Activated CD4-positive, alpha-beta T cell treated with anti-CD3 and anti-CD28 coated beads, Interleukin-10, Interleukin-2, amounts not matched to agents 100 ng/mL and 50 ng/mL, durations not matched to agents 16 hours and 8 hours (primary cell): ENCODE measurements around the gene FNDC3A.

ENCODE experiments used
- DNase-seq: peaks from one replicate; pipeline ENCODE4 v3.0.0-alpha.2; 2020

Gene FNDC3A

GRCh38 chr13:49220856-49221589, 245.3 kb downstream of the FNDC3A start:
- DNase-seq: peak; percentile 6

DNA sequence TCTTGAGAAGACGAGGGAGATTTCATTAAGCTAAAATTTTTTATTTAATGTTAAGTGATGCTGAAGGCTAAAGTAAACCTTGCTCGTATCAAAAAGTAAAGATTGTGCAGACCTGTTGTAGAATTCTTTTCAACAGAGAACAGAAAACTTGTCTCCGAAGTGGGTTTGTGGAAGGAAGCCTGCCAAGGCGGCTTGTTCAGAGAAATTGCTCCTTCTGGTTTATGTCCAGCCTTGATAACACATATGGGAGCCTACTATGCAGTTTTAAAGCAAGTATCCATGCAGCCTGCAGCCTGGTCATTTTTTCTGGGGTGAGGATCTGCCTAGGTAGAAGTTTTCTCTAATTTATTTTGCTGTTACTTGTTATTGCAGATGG, 245.9 kb downstream of the FNDC3A start:
- no peak for DNase-seq

DNA sequence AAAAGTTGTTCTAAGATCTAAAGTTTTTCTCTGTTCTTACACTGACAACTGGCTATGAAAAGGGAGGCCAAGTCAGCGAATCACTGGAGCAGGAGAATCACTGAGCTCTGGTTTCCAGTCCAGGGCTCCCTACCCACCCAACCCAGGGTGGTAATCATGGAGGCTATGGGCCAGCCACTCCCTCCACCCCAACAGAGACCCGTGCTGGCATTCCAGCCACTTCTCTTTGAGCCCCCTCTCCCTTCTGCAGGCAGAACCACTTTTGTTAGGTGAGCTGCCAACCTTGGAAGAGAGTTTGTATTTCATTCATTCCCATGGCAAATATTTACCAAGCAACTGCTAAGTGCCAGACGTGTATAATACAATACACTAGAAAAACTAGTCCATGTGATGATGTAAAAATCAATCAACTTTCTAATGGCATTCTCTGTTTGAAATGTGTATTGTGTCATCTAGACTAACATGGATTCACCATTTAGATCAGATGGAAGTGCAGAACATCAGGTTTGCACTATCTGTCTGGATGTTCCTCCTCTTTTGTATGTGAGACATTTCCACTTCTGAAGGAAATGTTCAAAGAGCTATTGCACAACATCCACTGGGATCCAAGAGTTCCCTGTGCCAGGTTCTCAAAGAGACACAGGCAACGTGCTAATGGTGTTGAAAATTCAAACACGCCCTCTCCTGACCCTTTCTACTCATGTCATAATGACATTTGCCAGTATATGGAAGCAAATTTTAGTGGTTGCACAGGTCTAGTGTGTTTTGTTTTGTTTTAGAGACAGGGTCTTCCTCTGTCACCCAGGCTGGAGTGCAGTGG, 249.7 kb downstream of the FNDC3A start:
- no peak for DNase-seq

- DNase-seq: no peak
These were observed 250.9 kb downstream of the FNDC3A start for GRCh38 chr13:49226613-49227012.

GRCh38 chr13:49234741-49235140, 259.0 kb downstream of the FNDC3A start:
- no peak for DNase-seq

DNA sequence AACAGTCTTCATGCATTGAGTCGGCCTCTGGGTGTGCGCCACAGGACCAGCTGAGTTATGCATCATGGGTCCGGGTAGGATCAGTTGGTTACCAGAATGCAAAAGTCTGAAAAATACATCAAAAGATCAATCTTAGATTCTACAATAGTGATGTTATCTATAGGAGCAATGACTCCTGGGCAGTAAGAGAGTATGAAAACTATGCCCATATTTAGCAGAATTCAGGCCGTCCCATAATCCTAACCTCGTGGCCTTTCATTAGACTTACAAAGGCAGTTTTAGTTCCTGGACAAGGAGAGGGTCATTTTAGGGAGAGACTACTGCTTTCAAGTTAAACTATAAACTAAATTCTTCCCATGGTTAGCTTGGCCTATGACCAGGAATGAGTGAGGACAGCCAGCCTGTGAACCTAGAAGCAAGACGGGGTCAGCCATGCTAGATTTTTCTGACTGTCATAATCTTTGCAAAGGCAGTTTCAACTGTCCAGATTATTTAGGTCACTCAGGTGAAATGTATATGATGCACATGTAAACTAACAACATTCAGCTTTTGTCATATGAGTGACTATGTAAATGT, 260.2 kb downstream of the FNDC3A start:
- DNase-seq: no peak

GRCh38 chr13:49238621-49239020, 262.9 kb downstream of the FNDC3A start:
- DNase-seq: no peak

DNA sequence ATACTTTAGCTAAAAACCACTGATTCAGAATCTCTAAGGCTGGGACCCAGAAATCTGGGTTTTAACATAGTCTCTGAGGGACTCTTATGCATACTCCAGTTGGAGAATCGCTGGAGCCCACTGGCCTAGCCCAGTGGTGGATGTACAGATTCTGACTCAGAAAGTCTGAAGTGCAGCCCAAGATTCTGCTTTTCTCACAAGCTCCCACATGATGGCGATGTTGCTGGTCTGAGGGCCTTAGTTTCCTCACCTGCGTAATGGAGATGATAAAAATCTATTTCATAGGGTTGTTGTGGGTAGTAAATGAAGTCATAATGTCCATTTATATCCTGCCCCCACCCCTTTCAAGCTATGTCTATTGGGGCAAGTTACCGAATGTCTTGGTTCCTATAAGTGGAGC, 264.3 kb downstream of the FNDC3A start:
- peak; percentile 53 for DNase-seq

DNA sequence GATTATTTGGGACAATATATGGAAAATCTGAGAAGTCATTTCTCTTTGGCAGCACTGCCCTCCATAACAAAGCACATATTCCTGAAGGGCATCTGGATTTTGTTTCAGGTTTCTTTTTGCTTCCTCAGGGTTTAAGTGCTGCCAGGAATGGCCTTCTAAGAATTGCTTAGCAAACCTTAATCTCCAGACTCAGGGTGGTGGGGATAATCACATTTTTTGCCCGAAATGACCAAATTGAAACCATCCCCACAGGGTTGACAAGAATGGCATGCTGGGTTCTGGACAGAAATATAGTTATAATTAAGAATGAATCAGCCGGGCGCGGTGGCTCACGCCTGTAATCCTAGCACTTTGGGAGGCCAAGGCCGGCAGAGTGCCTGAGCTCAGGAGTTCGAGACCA, 265.6 kb downstream of the FNDC3A start:
- DNase-seq: no peak

- no peak for DNase-seq
These were observed 269.4 kb downstream of the FNDC3A start for GRCh38 chr13:49245101-49245500.

DNA sequence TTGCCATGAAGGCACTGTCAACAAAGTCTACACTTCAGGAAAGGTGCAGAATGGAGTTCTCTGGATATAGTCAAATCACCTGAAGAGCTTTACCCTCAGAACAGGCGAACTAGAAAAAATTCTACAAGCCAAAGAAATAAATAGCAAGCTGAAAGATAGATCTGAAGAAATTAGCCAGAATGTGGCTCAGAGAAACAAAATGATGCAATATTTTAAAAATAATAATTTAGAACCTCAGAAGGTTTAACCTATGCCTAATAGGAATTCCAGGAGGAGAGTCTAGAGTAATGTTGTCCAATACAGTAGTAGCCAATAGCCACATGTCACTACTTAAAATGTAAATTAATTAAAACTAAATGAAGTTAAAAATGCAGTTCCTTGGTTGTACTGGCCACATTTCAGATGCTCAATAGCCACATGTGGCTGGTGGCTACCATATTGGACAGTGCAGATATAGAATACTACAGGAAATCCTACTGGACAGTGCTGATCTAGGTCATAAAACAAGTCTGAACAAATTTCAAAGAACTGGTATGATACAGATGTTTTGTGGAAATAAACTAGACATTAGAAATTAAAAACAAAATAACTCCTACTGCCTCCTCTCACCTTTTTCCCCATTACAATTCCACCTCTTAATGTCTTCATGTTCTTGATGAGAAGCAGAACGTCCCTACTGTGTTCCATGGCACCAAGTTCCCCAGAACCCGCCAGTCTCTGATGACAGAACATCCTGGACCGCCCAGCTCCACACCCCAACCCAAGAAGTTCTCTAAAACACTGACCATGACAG, 271.3 kb downstream of the FNDC3A start:
- no peak for DNase-seq

DNA sequence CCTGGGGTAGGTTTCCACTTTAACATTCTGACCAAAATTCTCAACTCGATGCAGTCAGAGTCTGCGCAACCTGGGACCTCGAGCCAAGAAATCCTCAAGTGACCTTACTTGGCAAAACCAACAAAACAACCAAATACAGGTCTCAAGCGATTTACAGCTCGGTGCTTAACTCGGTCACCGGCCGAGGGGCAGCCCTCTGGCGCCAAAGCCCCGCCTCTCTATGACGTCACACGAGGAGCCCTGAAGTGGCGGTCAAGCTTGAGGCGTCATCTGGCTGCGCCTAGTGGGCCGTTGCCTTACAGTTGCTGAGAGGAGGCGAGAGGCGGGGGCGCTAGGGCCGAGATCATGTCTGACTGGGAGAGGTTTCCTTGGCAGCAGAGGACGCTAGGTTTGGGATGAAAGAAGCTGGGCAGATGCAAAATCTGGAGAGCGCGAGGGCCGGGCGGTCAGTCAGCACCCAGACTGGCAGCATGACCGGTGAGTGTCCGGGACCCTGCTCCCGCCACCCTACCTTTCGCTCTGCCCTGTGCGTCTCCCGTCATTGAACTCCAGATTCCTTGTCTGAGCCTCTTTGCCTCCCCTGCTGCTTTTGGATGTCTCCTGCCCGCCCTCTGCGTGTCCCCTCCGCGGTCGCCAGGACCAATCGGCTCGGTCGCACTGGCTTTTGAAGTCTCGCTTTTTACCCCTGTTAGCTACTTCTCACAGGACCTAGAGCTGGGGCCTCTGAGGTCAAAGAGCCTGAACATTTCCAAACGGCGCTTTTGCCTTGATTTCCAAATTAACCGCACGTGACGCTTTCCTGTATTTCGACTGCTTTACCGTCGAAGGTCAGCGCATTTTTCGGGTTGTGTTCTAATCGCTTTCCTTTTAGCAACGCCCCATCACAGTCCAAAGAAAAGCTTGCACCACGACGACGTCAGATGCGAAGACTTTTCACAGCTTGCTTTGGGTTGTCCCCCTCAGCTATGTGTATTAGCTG, 272.2 kb downstream of the FNDC3A start, which contains the start of gene CDADC1:
Gene CDADC1, plus strand, starts transcription at position 283 of the 979 bp plus-strand sequence. Its CDS starts 113 bp downstream, at position 396.
- DNase-seq: peak; percentile 97

- DNase-seq: peak; percentile 4
These were observed 272.9 kb downstream of the FNDC3A start for GRCh38 chr13:49248622-49249002.

DNA sequence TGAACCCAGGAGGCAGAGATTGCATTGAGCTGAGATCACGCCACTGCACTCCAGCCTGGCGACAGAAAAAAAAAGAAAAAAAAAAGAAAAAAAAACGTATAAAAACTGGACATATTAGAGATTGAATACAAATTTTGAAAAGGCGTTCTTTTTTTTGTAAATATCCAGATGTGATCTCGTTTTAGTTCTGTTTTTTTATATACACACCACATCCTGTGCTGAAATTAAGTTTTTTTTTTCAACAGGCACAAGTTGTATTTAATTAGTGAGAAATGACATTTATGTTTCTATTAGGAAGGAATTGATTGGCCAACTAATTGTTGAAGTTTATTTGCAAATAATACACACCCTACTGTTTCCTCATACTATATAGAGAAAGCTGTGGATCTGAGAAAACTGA, 275.6 kb downstream of the FNDC3A start:
- no peak for DNase-seq

DNA sequence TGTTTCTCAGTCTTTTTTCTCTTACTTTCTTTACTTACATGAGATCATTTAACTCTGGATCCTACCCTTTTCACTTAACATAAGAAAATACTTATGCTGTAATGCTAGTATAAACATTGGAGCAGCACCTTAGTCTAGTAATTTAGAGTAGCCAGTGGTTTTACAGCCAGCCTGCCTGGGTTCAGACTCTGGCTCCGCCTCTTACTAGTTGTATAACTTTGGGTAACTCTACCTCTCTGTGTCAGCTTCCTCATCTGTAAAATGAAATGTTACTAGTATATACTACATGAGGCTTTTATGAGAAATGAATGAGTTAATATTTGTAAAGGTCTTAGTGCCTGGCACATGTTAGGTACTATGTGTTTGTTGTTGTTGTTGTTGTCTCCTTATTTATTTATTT, 277.6 kb downstream of the FNDC3A start:
- peak; percentile 20 for DNase-seq

GRCh38 chr13:49254007-49254406, 278.3 kb downstream of the FNDC3A start:
- no peak for DNase-seq

GRCh38 chr13:49256841-49257240, 281.1 kb downstream of the FNDC3A start:
- no peak for DNase-seq

DNA sequence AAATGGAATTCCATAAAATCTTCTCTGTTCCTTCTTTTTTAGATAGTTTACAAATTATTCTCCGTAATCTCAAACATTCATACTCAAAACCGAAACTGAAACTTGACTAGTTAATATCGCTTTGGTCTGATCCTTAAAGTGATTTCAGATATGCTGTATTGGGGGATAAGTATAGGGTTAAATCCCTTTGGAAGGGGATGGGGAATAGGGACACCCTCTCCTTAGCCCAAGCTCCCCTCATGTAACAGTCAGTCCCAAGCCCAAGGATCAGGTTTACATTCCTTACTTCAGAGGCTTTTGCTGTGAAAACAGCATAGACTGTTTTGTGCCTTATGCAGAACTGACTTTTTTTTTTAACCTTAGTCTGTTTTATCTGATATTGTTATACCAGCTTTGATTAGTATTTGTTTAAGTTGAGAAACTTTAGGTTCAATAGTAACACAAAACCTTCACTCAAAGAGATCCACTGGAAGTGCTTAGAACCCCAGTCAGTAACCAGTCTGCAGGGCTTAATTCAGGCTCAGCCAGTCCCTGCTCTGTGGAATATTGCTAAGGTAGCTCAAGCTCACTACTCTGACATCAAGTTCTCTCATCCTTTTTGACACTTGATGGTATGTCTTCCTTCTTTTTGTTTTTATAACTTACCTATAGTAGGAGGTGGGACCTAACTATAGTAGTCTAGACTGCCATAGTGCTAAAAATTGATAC, 282.5 kb downstream of the FNDC3A start:
- peak; percentile 23 for DNase-seq
